ENCODE data around the gene ENKUR.

The ENKUR gene

GRCh38 chr10:25015828-25016375, at the start of gene ENKUR:
Gene ENKUR (minus strand): TSS chr10:25016158. CDS start chr10:25015936, 222 bp downstream.
- DNase-seq (ENCODE audit: low spot score) = peak; percentile 91

DNA sequence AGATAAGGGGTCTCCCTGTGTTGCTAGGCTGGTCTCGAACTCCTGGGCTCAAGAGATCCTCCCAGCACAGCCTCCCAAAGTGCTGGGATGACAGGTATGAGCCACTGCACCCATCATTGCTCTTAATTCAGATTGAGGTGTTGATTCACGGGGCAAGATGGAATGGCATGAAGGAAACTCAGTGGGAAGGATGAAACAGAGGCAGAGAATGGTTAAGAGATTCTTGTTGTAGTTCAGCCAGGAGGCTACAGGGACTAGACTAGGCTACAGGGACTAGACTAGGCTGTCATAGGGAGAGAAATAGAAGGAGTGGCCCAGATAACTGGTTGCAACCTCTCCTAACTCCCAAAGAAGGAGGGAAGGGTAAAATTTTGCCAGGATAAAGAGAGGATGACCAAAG, 48.4 kb upstream of the ENKUR start:
- no peak for DNase-seq (ENCODE audit: low spot score)

GRCh38 chr10:25063644-25064043, 47.7 kb upstream of the ENKUR start:
- no peak for DNase-seq (ENCODE audit: low spot score)

DNA sequence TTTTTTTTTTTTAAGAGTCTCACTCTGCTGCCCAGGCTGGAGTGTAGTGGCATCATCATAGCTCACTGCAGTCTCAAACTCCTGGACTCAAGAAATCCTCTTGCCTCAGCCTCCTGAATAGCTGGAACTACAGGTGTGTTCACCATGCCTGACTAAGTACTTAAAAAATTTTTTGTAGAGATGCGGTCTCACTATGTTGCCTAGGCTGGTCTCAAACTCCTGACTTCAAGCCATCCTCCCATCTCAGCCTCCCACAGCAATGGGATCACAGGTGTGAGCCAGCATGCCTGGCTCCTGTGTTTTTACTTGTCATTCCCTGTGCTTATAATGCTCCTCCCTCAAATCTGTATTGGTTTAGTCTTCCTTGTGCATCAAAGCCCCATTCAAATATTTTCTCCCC, 47.2 kb upstream of the ENKUR start:
- DNase-seq (ENCODE audit: low spot score) = no peak

GRCh38 chr10:25061711-25062449, 45.9 kb upstream of the ENKUR start:
- no peak for DNase-seq (ENCODE audit: low spot score)

GRCh38 chr10:25061125-25061524, 45.2 kb upstream of the ENKUR start:
- no peak for DNase-seq (ENCODE audit: low spot score)

- DNase-seq (ENCODE audit: low spot score) = no peak
These were observed 44.0 kb upstream of the ENKUR start for GRCh38 chr10:25059990-25060389.

DNA sequence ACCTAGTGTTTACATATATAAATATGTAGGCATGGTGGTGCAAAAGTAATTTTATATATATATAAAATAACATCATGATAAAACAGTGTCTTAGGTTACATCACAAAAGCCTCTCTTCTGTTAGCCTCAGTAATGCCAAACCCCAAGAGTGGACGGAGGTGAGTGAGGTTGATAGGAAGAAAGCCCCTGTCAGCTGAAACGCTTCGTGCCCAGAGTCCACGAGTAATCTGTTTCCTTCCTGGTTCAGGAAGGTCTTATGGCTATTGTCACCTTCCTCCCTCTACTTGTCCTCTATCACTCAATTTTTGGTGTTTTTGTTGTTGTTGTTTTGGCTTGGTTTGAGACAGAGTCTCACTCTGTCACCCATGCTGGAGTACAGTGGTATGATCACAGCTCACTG, 41.9 kb upstream of the ENKUR start:
- DNase-seq (ENCODE audit: low spot score) = no peak

GRCh38 chr10:25056726-25057125, 40.8 kb upstream of the ENKUR start:
- no peak for DNase-seq (ENCODE audit: low spot score)

DNA sequence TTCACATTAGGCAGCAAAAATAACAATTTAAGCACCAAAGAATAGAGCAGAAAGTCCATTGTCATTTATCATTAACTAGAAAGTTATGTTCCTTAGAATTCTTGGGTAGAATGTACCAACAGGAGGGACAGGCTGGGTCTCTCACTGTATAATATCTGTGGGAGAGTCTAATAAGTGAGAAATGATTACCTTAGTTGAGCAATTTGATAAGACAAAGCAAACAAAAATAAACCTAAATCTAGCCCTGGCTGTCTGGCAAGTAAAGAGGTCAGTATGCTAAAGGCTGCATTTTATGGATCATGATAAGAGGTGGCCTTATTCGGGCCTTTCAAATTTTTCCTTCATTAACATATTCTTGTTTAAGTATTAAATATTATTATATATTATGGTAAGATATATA, 36.1 kb upstream of the ENKUR start:
- DNase-seq (ENCODE audit: low spot score) = no peak

DNA sequence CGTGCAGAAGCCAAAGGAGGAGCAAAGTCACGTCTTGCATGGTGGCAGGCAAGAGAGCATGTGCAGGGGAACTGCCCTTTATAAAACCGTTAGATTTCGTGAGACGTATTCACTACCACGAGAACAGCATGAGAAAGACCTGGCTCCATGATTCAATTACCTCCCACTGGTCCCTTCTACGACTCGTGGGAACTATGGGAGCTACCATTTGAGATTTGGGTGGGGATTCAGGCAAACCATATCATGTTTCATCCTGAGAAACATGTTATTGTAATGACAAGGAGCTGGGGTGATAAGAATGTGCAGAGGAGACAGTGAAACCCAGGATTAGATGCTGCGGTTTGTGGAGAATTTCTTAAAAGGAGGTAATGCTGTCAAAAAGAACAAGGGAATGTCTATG, 34.4 kb upstream of the ENKUR start:
- DNase-seq (ENCODE audit: low spot score) = no peak

DNA sequence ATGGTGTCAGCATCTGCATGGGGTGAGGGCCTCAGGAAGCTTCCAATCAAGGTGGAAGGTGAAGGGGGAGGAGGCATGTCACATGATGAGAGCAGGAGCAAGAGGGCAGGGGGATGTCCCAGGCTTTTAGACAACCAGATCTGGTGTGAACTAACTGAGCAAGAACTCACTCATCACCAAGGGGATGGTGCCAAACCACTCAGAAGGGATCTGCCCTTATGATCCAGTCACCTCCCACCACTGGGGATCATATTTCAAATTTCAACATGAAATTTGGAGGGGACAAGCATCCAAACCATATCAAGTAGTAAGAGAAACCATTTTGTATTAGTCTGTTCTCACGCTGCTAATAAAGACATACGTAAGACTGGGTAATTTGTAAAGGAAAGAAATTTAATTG, 34.0 kb upstream of the ENKUR start:
- DNase-seq (ENCODE audit: low spot score) = no peak

- no peak for DNase-seq (ENCODE audit: low spot score)
These were observed 32.5 kb upstream of the ENKUR start for GRCh38 chr10:25048450-25048849.

- DNase-seq (ENCODE audit: low spot score) = no peak
These were observed 31.8 kb upstream of the ENKUR start for GRCh38 chr10:25047591-25048301.

GRCh38 chr10:25047088-25047487, 31.1 kb upstream of the ENKUR start:
- DNase-seq (ENCODE audit: low spot score) = peak; percentile 45

- no peak for DNase-seq (ENCODE audit: low spot score)
These were observed 30.7 kb upstream of the ENKUR start for GRCh38 chr10:25046641-25047040.

GRCh38 chr10:25039531-25039930, 23.6 kb upstream of the ENKUR start:
- DNase-seq (ENCODE audit: low spot score) = no peak

GRCh38 chr10:25038325-25038724, 22.4 kb upstream of the ENKUR start:
- DNase-seq (ENCODE audit: low spot score) = no peak

DNA sequence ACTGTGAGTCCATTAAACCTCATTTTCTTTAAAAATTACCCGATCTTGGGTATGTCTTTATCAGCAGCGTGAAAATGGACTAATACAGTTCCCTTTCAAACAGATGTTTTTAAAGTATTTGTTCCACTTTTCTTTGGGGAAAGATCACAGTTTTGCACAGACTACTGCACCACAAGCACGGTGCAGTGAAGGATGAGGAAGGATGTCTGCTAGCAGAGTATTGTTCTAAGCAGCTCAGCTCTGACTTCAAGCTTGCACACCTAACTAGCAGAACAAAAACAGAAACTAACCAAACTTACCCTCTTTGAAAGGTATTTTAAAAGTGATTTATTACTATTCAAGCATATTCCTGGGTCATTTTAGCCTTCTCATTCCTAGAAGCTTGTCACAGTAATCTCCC, 20.4 kb upstream of the ENKUR start:
- no peak for DNase-seq (ENCODE audit: low spot score)

- DNase-seq (ENCODE audit: low spot score) = no peak
These were observed 13.6 kb upstream of the ENKUR start for GRCh38 chr10:25029519-25029918.

DNA sequence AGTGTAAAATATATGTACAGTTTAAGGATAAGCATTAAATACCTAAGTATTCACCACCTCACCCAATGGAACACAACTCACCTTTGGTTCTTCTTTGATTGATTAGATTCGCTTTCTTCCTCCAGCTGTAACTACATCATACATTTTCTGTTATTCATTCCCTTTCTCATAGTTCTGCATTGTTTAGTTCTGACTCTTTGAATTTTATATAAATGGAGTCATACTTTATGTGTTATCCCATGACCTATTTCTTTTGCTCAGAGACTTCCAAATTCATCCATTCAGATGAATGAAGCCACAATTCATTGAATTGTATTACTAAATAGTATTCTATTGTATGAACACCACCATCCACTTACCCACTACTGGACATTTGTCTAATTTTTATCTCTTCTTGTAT, 12.8 kb upstream of the ENKUR start:
- no peak for DNase-seq (ENCODE audit: low spot score)

DNA sequence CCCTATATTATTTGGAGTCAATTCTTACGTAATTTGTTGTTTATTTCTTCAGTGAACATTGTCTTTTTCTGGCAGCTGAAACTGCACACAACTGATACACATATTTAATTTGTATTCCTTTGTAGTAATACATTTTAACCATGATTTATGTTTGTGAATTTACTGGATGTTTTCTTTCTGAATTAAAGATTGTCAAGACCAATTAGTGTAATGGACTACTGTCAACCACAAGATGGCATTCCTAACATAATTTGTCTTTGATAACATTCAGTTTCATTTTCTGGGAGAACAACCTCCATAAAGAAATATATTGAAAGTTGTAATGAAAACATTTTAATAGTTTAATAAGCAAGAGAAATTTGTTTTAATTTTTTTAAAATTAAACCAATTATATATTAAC, 10.5 kb upstream of the ENKUR start:
- DNase-seq (ENCODE audit: low spot score) = peak; percentile 63

DNA sequence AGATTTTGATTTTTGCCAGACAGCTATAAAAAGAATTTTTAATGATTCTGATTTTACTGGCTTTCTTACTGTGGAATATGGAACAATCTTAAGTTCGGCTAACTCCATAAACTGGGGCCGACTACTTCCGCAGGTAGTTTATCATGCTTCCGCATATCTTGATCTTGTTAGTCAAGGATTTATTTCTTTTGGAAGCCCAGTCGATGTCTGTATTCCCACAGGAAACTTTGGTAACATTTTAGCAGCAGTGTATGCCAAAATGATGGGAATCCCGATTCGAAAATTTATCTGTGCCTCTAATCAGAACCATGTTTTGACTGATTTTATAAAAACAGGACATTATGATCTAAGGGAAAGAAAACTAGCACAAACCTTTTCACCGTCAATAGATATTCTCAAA, 8.6 kb upstream of the ENKUR start:
- no peak for DNase-seq (ENCODE audit: low spot score)
